Measurements from ENCODE around the gene FXR2.
A peak's percentile ranks its signal among the peaks of the same experiment; 100 is the strongest.
"Not testable (repeated sequence)": the region's sequence is repeated elsewhere in the genome, so short reads cannot be mapped to it uniquely, and the experiment has no call there.

Gene FXR2

DNA sequence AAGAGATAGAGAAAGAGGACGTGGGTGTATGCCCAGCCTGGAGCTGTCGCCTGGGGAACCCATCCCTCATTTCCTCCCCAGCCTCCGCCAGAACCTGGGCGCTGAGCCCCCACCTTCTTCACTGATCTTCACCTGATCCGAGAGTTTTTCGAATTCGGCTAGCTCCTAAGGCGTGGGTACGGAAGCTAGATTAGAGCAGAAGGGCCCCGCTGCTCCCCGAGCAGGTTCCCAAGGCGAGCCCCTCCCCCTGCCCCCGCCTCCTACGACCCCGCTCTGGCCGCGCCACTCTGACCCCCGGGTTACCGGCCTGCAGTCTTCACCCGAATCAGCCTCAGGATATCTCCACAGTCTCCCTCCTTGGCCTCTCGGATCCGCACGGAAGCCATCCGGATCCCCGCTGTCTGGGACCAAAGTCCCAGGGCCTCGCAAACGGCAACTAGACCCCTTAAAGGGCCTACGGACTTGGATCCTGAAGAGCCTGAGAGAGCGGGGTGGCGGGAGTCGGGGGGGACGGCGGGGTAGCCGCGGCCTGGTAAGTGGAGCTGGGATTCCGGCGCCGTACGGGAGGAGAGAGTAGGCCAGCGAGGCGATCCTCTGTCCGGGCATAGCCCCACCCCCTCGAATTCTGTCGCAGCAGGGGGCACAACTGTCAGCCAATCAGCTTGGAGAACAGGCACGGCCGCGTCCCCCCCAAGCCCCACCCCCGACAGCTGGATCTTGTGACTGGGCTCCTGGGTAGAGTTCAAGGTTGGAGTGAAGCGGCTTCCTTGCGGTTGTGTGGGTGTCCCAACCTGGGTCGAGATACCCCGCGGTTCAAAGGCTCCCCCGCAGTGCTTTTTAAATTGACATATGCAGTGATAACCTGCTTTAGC, 12.8 kb upstream of the FXR2 start, which contains the start of gene SAT2:
Gene SAT2 (minus strand): TSS at position 572 of the 872 bp plus-strand sequence. CDS start 186 bp downstream, at position 386.
- peak; percentile 90 for DNase-seq

DNA sequence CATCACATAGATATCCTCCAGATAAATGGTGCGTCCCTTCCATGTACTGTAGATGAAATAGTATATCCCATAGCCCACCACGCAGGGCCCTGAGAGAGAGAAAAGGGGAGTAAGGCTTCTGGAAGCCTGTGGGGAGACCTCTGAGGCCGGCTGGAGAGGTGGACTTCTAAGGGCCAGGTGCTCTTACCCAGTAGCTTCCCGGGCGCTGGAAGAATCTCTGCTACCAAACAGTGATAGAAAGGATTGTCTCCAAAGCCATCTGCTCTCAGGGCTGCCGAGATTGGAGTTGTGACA, 12.2 kb upstream of the FXR2 start:
- DNase-seq = no peak

DNA sequence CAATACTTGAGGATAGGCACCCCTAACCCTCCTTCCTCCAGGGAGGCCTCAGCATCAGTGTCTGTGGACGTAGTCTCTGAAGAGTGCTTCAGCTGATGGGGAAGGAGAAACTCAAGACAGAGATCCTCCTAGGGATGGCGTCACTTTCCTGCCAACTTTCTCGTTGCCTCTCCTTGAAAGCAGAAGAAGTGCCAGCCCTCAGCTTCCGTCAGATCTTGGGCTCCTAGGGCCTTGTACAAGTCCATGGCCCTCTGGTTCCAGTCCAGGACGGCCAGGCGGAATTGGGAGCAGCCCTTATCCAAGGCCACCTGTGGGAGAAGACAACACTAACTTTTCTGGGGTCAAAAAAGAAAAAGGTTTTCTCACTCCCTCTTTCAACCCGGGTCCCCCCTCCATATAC, 11.6 kb upstream of the FXR2 start:
- no peak for DNase-seq

DNA sequence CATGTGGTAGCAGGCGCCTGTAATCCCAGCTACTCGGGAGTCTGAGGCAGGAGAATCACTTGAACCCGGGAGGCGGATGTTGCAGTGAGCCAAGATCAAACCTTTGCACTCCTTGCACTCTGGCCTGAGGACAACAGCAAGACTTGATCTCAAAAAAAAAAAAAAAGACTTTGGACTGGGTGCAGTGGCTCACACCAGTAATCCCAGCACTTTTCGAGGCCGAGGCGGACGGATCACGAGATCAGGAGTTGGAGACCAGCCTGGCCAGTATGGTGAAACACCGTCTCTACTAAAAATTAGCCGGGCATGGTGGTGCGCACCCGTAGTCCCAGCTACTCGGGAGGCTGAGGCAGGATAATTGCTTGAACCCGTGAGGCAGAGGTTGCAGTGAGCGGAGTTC, 11.1 kb upstream of the FXR2 start:
- not testable (repeated sequence) for DNase-seq

DNA sequence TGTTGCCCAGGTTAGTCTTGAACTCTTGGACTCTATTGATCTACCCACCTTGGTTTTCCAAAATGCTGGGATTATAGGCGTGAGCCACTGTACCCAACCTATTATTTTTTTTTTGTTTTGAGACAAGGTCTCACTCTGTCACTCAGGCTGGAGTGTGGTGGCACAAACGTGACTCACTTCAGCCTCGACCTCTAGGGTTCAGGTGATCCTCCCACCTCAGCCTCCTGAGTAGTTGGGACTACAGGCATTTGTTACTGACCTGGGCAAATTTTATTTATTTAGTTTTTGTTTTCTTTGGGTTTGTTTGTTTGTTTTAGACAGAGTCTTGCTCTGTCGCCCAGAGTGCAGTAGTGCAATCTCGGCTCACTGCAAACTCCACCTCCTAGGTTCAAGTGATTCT, 9.0 kb upstream of the FXR2 start:
- no peak for DNase-seq

DNA sequence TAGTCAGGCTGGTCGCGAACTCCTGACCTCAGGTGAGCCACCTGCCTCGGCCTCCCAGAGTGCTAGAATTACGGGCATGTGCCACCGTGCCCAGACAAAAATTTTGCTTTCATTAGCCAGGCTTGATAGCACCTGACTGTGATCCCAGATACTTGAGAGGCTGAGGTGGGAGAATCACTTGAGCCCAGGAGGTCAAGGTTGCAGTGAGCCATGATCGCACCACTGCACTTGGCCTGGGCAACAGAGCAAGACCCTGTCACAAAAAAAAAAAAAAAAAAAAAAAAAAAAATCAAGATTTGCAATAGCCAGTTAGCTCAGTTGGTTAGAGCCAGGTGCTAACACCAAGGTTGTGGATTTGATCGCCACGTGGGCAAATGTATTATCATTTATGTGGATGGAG, 6.1 kb upstream of the FXR2 start:
- no peak for DNase-seq

DNA sequence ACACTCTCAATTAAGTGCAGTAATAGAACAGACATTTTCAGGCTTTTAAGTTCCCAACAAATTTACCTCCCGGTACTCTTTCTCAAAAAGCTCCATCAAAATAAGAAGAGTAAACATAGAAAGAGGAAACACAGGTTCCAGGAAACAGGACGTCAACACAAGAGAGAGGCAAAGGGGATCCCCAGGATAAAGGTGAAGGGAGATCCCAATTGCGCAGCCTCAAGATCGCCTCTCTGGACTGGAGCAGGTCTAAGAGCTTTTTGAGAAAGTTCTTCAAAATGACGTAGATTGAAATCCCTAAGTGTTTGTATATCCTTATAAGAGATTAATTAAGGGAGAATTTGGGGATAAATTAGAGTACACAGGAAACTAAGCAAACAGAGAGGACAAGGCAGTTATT, 3.9 kb upstream of the FXR2 start:
- DNase-seq = no peak

DNA sequence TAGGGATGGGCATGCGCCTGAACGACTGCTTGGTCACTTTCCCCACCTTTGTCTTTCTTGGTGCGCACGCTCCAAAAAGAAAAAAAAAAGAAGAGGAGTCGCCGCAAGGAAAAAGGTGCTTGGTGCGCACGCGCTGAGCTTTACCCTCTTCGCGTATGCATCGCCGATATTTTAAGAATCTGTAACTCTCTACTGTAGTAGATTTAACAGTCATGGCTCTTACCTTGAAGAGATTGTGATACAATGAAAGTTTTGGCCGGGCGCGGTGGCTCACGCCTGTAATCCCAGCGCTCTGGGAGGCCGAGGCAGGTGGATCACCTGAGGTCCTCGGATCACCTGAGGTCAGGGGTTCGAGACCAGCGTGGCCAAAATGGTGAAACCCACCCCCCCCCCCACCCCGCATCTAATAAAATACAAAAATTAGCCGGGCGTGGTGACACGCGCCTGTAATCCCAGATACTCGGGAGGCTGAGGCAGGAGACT, 609 bp upstream of the FXR2 start:
- no peak for DNase-seq

DNA sequence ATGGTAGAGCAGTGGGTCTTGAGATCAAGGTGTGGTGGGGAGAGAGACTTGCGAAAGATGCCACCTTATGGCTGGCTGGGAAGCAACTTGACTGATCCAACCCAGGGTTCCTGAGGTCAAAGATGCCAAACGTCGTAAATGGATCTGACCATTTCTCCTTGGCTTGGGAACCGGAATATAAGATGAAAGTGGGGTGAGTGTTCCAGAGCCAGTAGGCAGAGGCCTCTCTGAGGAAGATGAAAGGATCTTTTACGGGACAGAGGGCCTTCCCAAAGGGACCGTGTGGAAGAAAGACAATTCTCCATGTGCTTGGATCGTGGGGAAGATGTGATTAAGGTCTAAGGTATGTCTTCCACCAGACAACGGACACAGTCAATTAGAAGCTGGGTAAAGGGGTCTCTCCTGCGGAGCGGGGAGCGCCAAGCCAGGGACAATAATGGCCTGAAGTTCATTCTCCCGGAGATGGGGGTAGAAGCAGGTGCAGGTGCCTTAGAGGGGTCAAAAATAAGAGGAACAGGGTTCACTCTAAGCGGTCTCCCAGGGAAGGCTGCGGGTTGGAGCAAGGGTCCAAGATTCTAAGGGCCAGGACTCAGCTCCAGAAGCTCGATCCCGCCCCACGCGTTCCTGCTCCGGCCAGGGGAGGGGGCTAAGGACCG, 800 bp downstream of the FXR2 start:
- no peak for DNase-seq

DNA sequence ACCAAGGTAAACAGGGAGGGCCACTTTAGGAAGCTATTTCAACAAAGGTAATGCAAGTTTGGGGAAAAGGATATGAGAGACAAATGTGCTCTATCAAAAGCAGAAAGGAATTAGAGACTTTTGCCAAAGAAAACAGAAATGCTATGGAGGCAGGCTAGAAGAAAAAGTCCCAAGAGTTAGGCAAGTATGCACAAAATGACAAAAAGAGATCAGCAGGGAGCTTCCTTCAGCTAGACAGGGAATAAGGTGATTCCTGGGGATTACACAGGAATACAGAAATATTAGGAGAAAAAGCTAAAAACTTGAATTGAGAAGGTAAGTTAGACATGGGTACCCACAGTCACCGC, 2.4 kb downstream of the FXR2 start:
- no peak for DNase-seq

DNA sequence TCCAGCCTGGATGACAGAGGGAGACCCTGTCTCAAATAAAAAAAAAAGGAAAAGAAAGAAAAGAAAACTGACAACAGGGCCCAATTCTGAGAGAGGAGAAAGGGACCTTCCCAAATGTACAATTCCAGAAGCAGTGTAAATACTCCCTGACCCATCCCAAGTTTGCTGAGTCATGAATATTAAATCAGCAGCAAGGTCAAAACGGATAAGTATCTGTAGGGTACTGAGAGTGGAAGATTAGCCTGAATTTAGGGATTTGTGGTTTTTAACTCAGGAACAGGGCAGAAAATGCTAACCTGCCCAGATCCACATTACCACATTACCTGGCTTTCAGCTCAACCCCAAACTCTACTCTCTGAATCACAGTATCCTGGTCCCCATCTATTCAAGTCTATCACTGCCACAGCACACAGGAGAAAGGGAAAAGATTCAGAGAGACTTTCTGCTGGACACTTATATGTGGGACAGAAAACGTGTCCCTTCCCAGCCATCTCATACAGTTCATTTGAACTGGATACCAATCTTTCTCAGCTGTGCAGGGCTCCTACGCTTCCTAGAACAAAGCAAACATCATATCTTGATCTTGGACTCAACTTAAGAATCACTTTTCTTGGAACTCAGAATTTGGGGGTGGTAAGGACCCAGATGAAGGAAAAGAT, 2.9 kb downstream of the FXR2 start:
- DNase-seq = no peak

DNA sequence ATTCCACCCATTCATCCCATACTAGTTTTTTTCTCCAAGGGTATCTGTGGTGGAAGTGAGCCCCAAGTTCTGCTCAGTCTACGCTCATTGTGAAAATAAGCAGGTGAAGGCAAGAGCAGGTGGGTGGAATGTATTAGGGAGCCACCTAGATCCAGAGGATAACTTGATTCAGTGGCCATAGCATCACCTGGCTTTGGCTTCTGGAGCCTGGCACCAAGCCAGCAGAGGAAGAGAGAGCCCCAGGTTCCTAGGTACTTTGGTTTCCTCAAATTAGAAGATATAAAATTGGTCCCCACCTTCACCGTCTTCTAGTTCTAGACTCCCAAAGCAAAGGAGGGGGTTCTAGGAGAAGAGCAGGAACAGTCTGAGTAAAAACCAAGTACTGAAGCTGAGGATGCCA, 4.1 kb downstream of the FXR2 start:
- peak; percentile 0 for DNase-seq

DNA sequence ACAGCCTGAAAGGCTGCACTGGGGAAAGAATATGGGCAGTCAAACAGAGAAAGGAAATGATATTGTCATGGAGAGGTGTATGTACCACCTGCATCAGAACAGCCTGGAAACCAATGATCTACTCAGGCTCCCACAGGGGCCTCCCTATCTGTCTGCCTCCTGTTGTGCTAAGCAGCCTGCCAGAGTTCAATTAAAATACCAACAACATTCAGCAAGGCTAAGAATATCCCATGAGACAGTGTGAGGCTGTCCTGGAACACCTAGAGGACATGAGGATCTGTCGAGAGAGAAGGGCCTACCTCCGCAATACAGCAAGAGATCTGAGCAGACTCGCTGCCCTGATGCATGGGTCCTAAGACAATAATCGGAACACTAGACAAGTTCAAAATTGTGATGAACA, 8.4 kb downstream of the FXR2 start:
- no peak for DNase-seq

DNA sequence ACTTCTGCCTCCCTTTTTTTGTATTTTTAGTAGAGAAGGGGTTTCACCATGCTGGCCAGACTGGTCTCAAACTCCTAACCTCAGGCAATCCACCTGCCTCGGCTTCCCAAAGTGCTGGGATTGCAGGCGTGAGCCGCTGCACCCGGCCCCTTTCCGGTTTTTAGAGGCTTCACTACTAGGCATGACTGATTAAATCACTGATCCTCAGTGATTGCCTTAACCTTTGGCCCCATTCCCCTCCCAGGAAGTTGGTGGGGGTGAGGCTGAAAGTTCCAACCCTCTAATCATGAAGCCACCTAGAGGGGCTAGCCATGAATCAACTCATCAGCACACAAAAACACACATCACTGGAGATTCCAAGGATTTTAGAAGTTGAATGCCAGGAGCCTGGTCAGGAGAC, 17.1 kb downstream of the FXR2 start:
- not testable (repeated sequence) for DNase-seq

DNA sequence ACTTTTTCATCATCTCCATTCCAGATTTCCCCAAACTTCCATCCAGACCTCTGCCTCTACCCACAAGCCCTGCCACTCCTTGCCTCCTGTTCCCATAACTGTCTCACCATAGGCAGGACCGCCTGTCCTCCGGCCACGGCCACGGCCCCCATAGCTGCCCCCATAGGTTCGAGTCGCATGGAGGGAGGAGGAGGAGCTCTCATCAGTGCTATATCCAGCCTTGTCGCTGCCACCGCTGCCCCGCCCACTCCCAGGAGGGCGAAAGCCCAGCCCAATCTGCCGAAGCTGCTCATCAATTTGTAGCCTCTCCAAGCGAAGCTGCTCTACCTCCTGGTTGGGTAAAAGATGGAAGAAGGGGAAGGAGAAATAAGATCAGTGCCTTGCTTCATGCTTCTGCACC, 21.4 kb downstream of the FXR2 start:
- no peak for DNase-seq

DNA sequence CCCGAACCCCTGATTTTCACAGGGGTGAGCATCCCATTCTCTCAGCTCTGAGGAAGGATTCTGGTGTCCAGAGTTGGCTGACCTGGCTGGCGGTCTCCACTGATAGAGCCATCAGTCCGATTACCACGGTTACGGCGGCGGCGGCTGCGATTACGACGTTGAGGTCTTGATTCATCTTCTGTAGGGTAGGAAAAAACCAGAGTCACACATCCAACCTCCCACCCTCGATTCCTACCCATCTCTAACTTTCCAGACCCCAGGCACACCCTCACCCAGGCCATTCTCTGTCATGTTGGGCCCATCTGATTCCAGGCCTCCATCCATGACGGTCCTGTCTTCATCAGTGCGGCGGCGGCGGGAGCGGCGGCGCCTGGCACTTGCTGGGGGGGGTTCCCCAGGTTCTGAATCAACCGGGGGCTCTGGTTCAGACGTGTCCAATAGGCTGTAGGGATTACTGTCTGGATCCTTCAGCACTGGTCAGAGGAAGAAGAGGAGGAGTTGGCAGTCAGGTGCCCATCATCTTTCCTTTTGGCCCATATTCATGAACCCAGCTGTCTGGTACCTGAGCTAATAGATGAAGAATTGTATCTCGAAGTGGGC, 22.2 kb downstream of the FXR2 start:
- DNase-seq = no peak

DNA sequence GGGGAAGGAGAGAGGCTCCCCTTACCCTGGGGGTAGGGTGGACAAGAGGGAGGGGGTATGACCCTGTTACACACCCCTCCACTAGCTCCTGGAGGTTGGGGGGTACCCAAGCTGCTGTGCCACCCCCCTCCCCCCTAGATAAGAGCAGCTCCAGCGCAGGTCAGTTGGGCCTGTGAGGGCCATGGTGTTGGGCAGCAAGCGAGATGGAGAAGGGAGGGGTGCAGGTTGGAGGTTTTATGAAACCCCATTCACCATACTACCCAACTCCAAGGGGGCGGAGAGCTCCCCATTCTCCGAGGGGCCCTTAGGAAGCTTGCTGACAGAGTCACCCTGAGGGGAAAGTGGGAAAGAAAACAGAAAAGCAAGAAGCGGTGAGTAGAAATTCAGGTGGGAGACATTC, 23.1 kb downstream of the FXR2 start:
- no peak for DNase-seq

DNA sequence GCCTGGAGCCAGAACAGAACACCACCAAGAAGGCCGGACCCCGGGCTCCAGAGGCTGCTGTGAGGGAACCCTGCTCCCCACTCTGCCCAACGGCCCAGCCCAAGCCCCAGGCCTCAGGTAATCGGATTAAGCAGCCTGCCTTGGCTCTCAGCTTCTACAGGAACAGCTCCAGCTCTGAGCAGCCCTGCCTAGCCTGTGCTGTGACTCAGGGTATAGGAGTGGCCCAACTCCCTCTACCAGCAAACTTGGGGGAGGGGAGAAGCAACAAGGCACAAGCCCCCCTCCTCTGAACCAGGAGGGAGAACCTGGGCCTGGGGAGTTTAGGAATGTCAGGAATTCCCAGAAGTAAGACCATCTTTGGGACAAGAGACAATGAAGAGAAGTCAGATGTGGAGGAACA, 24.0 kb downstream of the FXR2 start:
- no peak for DNase-seq

DNA sequence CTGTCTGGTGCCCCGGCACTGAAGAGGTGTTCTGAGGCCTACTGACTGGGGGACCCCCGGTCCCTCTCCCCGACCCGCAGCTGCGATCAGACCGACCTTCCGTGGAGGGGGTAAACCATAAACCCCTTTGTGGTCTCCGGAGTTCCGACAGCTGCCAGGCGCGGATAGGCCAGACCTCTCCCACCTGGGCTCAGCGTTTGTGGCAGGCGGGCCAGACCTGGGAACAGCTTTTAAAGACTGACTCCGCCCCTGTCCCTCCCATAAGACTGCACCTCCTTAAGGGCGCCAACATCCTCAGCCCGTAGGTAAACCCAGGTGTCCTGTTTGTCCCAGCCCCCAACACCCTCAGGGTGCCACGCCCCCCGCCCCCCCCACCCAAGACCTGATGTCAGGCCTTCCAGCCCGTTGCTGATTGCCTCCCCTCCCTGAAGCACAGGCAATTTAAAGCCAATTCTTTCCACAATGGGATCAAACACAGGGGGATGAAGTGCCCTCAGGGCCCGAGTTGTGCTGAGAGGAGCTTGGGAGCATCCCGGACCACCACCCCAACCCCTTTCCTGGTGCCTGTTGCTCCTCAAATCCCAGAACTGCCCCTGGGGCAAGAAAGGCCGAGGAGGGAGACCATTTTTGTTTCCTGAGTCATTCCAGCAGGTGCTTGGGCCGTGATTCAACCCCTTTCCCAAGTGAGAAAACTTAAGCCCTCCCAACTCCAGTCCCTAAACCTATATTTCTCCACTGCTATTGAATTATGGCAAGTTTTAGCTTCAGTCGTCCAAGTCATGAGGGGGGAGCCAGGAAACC, 24.6 kb downstream of the FXR2 start, which contains the start of gene SOX15:
Gene SOX15 (minus strand): TSS at position 204 of the 801 bp plus-strand sequence. CDS start 418 bp downstream, outside the sequence.
- no peak for DNase-seq

DNA sequence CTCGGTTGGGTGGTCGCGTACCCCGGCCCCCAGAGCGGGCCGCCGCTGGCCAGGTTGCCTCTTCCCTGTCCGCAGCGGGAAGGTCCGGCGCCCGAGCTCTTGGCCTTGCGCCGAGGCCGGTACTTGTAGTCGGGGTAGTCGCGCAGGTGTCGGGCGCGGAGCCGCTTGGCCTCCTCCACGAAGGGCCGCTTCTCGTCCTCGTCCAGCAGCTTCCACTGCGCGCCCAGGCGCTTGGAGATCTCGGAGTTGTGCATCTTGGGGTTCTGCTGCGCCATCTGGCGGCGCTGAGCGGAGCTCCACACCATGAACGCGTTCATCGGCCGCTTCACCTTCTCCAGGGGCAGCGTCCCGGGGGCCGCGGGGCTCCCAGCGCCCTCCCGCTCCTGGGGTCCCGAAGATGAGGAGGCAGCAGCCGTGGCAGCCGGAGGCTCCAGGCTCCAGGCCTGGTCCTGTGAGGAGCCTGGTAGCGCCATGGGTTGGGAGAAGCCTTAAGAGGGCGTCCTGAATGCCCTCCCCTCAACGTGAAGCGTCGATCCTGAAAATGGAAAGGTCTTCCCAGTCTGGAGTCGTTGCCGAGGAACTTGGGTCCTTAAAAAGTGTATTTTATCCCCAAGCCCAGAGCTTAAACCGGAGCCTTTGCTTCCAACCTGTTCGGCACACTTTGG, 25.4 kb downstream of the FXR2 start:
- DNase-seq = no peak

DNA sequence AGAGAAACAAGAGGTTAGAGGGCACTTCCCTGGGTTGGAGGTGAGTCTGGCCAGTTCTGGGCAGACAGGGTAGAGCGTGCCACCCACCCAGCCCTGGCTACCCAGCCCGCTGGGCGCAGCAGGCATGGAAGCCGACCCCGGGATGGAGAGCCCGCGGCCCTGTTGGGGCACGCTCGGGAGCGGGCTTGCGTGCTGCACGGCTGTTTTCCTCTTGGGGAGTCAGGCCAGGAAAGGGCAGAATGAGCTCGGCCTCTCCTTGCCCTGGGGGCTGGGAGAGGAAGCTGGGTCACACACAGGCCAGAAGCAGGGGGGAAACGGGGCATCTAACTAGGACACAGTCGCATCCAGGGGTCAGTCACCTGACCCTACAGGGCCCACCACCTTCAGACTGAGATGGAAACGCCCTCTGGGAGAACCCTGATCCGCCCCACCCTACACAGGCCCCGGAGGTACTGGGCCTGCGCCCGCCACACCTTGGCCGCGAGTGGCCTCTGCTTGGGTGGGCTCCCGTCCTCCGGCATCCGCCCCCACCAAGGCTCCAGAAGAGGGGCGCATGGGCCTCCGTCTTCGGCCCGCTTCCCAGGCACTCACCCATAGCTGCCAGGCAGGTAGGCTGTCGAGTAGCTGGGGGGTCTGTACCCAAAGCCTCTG, 26.0 kb downstream of the FXR2 start:
- no peak for DNase-seq

Data from NCI-H345 (cell line).